Right lobe of liver (tissue), 4 donors: Measurements from ENCODE around the gene EFR3B.

Experiments
- POLR2A ChIP-seq: fragments of 450-650 bp; IDR thresholded peaks from one replicate; pipeline ENCODE4 v1.6.1; 2017; ENCODE audit warnings: antibody characterized with exemption, mild to moderate bottlenecking
- TF ChIP-seq, protein P1 (sequence below), 4 donors: fragments of 200-600 bp in 3 of 4; fragments of 450-650 bp in 1 of 4; IDR thresholded peaks; one replicate each; pipeline versions ENCODE4 v1.5.1 to v1.8.0; 2016 to 2022; ENCODE audit warnings: antibody characterized with exemption in 4 of 4, mild to moderate bottlenecking in 2 of 4
- donor health status: DM: no; HTN: no; CAD: no.
- donor health status: DM: no; HTN: no; CAD: no.
- donor health status: DM: no; HTN: yes; CAD: no.

- TF ChIP-seq, protein P1, sequence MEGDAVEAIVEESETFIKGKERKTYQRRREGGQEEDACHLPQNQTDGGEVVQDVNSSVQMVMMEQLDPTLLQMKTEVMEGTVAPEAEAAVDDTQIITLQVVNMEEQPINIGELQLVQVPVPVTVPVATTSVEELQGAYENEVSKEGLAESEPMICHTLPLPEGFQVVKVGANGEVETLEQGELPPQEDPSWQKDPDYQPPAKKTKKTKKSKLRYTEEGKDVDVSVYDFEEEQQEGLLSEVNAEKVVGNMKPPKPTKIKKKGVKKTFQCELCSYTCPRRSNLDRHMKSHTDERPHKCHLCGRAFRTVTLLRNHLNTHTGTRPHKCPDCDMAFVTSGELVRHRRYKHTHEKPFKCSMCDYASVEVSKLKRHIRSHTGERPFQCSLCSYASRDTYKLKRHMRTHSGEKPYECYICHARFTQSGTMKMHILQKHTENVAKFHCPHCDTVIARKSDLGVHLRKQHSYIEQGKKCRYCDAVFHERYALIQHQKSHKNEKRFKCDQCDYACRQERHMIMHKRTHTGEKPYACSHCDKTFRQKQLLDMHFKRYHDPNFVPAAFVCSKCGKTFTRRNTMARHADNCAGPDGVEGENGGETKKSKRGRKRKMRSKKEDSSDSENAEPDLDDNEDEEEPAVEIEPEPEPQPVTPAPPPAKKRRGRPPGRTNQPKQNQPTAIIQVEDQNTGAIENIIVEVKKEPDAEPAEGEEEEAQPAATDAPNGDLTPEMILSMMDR (IDR thresholded peaks at IDR 0.05) = no peak
- no peak for TF ChIP-seq POLR2A
Measured at GRCh38 chr2:25044011-25044410, 2.1 kb downstream of the EFR3B start.
